Neural progenitor cell (in vitro differentiated cells): ENCODE data around the gene MVB12B.

Source experiments
- CTCF ChIP-seq: fragments of 200-600 bp; sonication (generic); IDR thresholded peaks from 2 replicates; pipeline ENCODE4 v1.5.1; 2017; ENCODE audit warnings: antibody characterized with exemption, mild to moderate bottlenecking
- EZH2 ChIP-seq: fragments of 200-600 bp; sonication (generic); IDR thresholded peaks from 2 replicates; pipeline ENCODE4 v1.6.1; 2017; ENCODE audit warnings: antibody characterized with exemption, mild to moderate bottlenecking, moderate library complexity
- EZH2phosphoT487 ChIP-seq: fragments of 200-600 bp; sonication (generic); IDR thresholded peaks from 2 replicates; pipeline ENCODE4 v1.6.1; 2017; ENCODE audit warnings: antibody characterized with exemption

DNA sequence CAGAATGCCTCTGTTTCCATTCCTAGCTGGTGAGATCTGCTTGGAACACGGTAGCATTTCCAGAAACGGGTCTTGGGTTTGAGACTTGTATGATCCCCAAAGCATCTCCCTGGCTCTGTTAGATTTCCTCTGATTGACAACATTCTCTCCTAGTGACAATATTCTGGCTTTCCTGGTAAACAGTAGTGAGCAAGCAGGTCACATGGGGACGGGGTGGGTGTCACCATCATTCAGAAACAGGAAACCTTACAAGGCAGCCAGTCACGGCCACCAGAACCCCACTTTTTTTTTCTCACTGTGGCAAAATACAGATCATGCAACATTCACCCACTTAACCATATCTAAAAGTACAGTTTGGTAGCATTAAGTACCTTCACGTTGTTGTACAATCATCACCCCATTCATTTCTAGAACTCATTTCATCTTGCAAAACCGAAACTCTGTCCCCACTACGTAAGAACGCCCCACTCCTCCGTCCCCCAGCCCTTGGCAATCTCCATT lies 197.0 kb downstream of the MVB12B start:
- TF ChIP-seq EZH2 (no peak), CTCF (no peak), EZH2phosphoT487 (no peak)
